NCI-H774 (cell line): ENCODE results near the gene FRYL.
"Not testable (repeated sequence)": the region's sequence is repeated elsewhere in the genome, so short reads cannot be mapped to it uniquely, and the experiment has no call there.

Experiments
- DNase-seq: peaks from one replicate; lab custom pipeline; 2025; lab: John Stamatoyannopoulos, UW

FRYL gene

GRCh38 chr4:48746608-48747362 lies 33.3 kb downstream of the FRYL start:
- DNase-seq, result no peak

GRCh38 chr4:48745223-48745622 lies 34.9 kb downstream of the FRYL start:
- DNase-seq, result not testable (repeated sequence)

GRCh38 chr4:48742412-48742811 lies 37.7 kb downstream of the FRYL start:
- no peak for DNase-seq

GRCh38 chr4:48739560-48740019 lies 40.5 kb downstream of the FRYL start:
- DNase-seq, result no peak

GRCh38 chr4:48738856-48739255 lies 41.2 kb downstream of the FRYL start:
- DNase-seq, result no peak

GRCh38 chr4:48728906-48729496 lies 51.1 kb downstream of the FRYL start:
- DNase-seq, result not testable (repeated sequence)

GRCh38 chr4:48727666-48728459 lies 52.2 kb downstream of the FRYL start:
- DNase-seq, result no peak

GRCh38 chr4:48725414-48725813 lies 54.7 kb downstream of the FRYL start:
- DNase-seq, result no peak

GRCh38 chr4:48722509-48723446 lies 57.3 kb downstream of the FRYL start:
- DNase-seq, result no peak

- no peak for DNase-seq
These were observed 59.6 kb downstream of the FRYL start for GRCh38 chr4:48720459-48720858.

- no peak for DNase-seq
These were observed 61.1 kb downstream of the FRYL start for GRCh38 chr4:48718818-48719465.

- not testable (repeated sequence) for DNase-seq
These were observed 63.8 kb downstream of the FRYL start for GRCh38 chr4:48716285-48716684.

- DNase-seq, result no peak
These were observed 69.5 kb downstream of the FRYL start for GRCh38 chr4:48710446-48711209.

GRCh38 chr4:48709901-48710300 lies 70.2 kb downstream of the FRYL start:
- DNase-seq, result no peak

- DNase-seq, result no peak
These were observed 71.5 kb downstream of the FRYL start for GRCh38 chr4:48708610-48709009.

- DNase-seq, result no peak
These were observed 73.3 kb downstream of the FRYL start for GRCh38 chr4:48706736-48707135.

GRCh38 chr4:48705609-48706008 lies 74.5 kb downstream of the FRYL start:
- DNase-seq, result no peak

- DNase-seq, result no peak
These were observed 75.8 kb downstream of the FRYL start for GRCh38 chr4:48704091-48704802.

GRCh38 chr4:48699475-48699874 lies 80.6 kb downstream of the FRYL start:
- no peak for DNase-seq
